ENCODE data around the gene S1PR4. TPM values are rescaled to one million over a fixed set of nuclear protein-coding genes. Genes with fewer than 3 reads are reported as not detected.
"Not testable (repeated sequence)": the region's sequence is repeated elsewhere in the genome, so short reads cannot be mapped to it uniquely, and the experiment has no call there.

Gene S1PR4
- total RNA-seq, 2 donors from 2014 or later = 0.55 to 1.1 TPM

DNA sequence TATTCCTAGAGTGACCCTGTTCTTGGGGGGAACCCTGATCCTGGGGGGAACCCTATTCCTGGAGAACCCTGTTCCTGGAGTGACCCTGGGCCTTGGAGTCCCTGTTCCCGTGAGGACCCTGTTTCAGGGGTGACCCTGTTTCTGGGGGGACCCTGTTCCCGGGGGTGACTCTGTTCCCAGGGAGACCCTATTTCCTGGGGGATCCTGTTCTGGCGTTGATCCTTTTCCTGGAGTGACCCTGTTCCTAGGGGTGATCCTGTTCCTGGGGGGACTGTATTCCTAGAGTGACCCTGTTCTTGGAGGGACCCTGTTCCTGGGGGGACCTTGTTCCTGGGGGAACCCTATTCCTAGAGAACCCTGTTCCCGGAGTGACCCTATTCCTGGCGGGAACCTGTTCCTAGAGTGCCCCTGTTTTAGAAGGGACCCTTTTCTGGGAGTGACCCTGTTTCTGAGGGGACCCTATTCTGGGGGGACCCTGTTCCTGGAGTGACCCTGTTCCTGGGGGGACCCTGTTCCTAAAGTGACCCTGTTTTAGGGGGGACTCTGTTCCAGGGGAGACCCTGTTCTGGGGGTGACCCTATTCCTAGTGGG, 27.7 kb upstream of the S1PR4 start:
- intact Hi-C loops (cut with DNase I, micrococcal nuclease) = no loop called here
- ATAC-seq = no peak
- no peak for DNase-seq

DNA sequence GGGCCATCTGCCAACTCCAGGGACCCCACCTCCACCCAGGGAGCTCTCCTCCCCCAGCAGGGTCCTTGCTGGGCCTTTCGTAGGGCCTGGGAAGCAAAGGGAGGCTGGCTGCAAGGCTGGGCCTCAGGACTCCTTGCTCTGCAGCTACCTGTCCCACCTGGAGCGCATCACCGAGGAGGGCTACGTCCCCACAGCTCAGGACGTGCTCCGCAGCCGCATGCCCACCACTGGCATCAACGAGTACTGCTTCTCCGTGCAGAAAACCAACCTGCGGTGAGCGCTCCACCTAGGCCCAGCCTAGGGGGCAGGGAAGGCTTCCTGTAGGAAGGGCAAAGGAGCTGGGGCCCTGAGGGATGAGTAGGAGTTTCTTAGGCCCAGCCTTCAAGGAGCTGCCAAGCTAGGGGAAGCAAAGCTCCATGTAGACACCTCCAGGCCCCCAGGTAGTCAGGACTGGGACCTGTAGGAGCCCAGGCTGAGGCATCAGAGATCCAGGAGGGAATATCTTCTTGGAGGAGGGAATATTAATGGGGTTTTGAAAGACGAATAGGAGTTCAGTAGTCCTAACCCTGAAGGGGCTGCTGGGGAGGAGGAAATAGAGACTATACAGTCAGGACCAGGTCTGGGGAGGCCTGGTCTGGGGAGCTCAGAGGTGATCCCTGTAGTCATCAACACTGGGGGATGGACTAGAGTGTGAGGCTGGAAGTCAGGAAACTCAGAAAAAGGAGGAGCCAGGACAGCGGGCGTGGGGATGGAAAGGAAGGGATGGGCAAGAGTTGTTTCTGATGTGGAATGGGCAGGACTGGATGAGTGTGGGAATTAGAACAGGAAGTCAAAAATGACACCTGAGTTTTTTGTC, 26.8 kb upstream of the S1PR4 start:
- intact Hi-C loops (cut with DNase I, micrococcal nuclease) = no loop called here
- ATAC-seq (no peak), DNase-seq (no peak)

DNA sequence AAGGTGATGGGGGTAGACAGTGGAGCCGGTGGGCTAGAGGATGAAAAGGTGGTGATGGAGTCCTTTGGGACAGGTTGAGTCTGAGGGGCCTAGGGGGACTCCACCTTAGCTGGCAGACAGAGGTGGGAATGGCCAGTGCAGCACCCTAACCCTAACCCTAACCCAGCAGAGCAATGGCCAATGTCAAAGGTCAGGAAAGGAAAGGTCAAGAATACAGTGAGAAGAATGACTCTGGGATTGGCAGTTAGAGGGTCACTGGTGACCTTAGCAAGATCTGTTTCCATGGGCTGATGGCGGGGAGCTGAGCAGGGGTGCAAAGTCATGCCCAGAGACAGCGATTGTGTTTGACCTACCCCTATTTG, 26.2 kb upstream of the S1PR4 start:
- ATAC-seq (no peak), DNase-seq (no peak)
- intact Hi-C loops (cut with DNase I, micrococcal nuclease) = no loop called here

DNA sequence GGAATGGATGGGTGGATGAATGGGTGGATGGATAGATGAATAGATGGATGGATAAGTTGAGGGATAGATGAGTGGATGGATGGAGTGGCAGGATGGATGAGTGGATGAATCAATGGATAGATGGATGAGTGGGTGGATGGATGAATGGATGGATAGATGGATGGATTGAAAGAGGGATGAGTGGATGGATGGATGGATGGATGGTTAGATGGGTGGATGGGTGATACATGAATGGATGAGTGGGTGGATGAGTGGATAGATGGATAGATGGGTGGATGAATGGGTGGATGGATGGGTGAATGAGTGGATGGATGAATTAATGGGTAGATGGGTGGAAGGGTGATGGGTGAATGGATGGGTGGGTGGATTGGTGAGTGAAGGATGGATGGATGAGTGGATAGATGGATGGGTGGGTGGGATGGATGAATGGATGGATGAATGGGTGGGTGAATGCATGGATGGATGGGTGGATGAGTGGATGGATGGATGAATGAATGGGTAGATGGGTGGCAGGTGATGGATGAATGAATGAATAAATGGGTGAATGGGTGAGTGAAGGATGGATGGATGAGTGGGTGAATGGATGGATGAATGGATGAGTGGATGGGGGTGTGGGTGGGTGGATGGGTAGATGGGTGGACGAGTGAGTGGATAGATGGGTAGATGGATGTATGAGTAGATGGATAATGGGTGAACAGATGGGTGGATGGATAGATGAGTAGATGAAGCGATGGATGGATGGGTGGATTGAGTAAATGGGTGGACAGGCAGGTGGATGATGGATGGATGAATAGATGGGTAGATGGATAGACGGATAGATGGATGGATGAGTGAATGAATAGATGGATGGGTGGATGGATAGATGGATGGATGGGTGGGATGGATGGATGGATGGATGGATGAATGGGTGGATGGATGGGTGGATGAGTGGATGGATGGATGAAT, 25.0 kb upstream of the S1PR4 start:
- intact Hi-C loops (cut with DNase I, micrococcal nuclease) = no loop called here
- no peak for ATAC-seq
- DNase-seq = no peak

DNA sequence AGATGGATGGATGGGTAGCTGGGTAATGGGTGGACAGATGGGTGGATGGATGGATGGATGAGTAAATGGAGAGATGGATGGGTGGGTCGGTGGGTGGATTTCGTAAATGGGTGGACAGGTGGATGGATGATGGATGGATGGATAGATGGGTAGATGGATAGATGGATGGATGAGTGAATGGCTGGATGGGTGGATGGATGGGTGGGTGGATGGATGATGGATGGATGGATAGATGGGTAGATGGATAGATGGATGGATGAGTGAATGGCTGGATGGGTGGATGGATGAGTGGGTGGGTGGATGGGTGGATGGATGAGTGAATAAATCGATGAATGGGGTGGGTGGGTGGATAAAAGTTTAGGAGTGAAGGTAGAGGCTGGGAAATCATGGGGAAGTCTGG, 24.1 kb upstream of the S1PR4 start:
- intact Hi-C loops (cut with DNase I, micrococcal nuclease); DNase-seq; ATAC-seq: not testable (repeated sequence)

DNA sequence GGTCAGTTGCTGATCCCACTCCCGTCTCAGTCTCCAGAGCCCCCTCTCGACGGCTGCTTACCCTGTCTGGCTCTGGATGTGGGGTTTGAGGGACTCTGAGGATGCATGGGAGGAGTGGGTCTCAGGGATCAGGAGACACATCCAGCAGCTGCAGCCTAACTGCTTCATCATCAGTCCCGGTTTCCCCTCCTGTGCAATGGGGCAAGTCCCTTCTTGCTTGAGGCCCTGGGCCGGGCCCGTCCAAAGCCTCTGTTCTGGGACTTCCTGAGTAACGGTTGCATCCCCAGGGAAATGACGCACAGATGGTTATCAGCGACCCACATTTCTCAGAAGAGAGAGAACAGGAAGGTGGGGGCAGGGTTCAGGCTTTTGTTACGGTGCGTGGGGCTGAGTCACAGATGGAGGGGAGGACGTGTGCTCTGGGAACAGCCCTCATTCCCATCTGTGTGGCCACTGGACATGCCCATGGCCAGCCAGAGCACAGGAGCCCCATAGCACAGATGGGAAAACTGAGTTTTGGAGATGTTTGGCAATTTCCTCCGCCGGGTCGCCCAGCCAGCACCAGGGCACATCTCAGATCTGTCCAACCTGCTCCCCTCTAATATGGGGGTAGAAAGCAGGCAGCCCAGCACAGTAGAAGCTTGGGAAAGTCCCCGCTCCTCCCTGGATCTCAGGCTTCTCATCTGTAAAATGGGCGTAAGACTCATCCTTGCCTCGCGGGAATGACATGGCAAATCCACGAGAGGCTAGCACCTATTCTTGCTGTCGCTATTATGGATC, 23.4 kb upstream of the S1PR4 start:
- DNase-seq = peak; percentile 48 to 73
- no peak for ATAC-seq
- intact Hi-C loops (cut with DNase I, micrococcal nuclease) = no loop called here

DNA sequence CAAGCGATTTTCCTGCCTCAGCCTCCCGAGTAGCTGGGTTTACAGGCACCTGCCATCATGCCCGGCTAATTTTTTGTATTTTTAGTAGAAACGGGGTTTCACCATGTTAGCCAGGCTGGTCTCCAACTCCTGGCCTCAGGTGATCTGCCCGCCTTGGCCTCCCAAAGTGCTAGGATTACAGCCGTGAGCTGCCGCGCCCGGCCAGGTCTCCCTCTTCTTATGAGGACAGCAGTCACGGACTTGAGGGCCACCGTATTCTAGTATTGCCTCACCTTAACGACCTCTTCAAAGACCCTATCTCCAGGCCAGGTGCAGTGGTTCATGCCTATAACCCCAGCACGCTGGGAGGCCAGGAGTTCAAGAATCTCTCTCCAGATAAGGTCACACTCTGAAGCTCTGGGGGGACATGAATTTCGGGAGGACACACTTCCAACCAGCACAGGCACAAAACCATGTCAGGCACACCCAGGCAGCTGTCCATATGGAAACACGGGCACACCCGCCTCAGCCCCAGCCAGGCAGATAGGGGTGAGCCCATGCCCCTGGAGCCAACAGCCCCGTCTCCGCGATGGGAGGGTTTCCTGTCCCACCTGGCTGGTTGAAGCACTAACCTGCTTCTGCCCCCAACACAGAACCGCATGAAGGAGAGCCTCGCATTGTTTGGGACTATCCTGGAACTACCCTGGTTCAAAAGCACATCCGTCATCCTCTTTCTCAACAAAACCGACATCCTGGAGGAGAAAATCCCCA, 21.3 kb upstream of the S1PR4 start:
- intact Hi-C loops (cut with DNase I, micrococcal nuclease) = no loop called here
- DNase-seq (no peak), ATAC-seq (no peak)

DNA sequence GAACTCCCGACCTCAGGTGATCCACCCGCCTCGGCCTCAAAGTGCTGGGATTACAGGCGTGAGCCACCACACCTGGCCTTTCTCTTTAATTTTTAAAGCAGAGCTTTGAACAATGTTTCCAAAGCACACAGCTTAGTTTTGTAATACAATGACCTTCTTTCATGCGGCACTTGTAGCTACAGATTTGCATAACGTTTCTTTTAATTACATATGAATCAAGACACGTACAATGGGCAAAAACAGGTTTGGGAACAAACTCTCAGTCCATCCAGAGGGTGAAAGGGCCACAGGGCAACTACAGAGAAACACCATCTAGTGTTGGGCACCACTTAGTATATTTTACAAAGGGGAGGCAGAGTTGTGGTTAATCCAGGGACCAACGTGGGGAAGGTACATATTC, 19.0 kb upstream of the S1PR4 start:
- intact Hi-C loops (cut with DNase I, micrococcal nuclease) = no loop called here
- ATAC-seq (no peak), DNase-seq (no peak)

DNA sequence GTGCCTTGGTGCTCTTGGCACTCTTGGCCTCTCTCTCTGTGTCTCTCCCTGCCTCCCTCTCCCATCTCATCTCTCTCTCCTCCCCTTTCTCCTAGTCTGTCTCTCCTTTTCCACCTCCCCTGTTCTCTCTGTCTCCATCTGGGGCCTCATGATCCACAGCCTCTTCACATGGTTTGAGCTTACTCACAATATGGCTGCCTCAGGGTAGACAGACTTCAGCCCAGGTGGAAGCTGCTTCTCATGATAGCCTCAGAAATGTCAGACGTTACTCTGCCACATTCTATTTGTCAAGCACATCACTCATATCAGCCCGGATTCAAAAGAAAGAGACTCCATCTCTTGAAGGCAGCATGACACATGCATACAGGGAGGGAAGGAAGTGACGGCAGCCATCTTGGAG, 18.4 kb upstream of the S1PR4 start:
- intact Hi-C loops (cut with DNase I, micrococcal nuclease) = loop anchor here in 1 of 2 donors (10.0 kb wide), 2 partner anchors 205 to 275 kb away; no protein-coding TSS in a partner anchor
- no peak for DNase-seq
- ATAC-seq = no peak

DNA sequence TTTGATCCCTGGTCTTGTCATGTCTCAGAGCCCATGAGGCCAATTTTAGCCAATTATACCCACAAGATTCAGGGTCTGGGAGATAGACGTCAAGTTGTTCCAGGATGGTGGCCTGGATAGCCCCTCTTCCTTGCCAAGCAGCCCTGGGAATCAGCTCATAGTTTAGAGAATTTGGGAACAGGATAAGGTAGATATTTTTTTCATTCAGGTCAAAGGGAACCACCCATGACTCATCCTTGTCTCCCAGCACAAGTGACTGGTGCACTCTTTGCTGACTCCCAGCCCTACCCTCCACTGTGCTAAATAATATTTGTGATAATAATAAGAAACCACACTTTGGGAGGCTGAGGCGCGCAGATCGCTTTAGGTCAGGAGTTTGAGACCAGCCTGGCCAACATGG, 17.1 kb upstream of the S1PR4 start:
- DNase-seq (no peak), ATAC-seq (no peak)
- intact Hi-C loops (cut with DNase I, micrococcal nuclease) = loop anchor here in 1 of 2 donors (10.0 kb wide), 2 partner anchors 207 to 277 kb away; no protein-coding TSS in a partner anchor

DNA sequence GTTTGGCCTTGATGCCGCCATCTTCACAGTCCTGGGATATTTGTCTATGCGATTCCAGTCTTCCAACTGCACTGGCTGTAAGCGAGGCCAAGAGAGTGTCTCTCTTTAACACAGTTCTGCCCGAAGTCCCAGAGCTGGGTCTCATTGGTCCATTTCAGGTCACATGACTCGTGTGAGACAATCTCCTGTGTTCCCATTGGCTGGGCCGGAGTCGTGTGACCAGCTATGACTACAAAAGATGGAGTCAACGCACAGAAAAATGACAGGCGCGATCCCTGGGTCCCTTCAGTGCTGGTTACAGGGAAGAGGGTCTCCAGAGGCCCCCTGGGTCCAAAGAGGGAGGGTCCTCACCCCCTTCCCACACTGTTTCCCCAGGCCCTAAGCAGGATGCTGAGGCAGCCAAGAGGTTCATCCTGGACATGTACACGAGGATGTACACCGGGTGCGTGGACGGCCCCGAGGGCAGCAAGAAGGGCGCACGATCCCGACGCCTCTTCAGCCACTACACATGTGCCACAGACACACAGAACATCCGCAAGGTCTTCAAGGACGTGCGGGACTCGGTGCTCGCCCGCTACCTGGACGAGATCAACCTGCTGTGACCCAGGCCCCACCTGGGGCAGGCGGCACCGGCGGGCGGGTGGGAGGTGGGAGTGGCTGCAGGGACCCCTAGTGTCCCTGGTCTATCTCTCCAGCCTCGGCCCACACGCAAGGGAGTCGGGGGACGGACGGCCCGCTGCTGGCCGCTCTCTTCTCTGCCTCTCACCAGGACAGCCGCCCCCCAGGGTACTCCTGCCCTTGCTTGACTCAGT, 15.9 kb upstream of the S1PR4 start:
- ATAC-seq (no peak), DNase-seq (no peak)
- intact Hi-C loops (cut with DNase I, micrococcal nuclease) = loop anchor here in 1 of 2 donors (10.0 kb wide), 2 partner anchors 208 to 278 kb away; no protein-coding TSS in a partner anchor

DNA sequence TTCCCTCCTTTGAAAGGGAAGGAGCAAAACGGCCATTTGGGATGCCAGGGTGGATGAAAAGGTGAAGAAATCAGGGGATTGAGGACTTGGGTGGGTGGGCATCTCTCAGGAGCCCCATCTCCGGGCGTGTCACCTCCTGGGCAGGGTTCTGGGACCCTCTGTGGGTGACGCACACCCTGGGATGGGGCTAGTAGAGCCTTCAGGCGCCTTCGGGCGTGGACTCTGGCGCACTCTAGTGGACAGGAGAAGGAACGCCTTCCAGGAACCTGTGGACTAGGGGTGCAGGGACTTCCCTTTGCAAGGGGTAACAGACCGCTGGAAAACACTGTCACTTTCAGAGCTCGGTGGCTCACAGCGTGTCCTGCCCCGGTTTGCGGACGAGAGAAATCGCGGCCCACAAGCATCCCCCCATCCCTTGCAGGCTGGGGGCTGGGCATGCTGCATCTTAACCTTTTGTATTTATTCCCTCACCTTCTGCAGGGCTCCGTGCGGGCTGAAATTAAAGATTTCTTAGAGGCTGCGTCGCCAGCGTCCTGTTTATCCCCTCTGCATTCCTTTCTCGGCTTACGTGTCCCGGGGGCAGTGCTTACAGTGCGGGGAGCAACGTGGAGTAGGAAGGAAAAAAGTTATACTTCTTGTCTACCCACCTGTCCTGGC, 15.2 kb upstream of the S1PR4 start:
- intact Hi-C loops (cut with DNase I, micrococcal nuclease) = loop anchor here in 1 of 2 donors (10.0 kb wide), 2 partner anchors 209 to 279 kb away; no protein-coding TSS in a partner anchor
- DNase-seq = peak; percentile 52 to 61
- peak; percentile 94 for ATAC-seq

DNA sequence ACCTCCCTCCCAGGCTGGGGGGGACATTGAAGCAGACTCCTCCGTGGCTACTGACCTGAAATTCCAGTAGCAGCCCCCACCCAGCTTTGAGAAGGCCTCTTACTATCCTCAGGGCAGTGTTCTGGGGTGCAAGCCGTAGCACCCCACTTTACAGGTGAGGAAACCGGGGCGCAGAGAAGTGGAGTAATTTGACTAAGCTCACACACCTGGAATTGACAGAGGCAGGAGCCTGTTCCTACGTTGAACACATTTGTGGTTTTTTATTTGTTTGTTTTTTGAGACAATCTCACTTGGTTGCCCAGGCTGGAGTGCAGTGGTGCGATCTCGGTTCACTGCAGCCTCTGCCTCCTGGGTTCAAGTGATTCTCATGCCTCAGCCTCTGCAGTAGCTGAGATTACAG, 14.6 kb upstream of the S1PR4 start:
- intact Hi-C loops (cut with DNase I, micrococcal nuclease) = loop anchor here in 1 of 2 donors (10.0 kb wide), 2 partner anchors 209 to 279 kb away; no protein-coding TSS in a partner anchor
- DNase-seq (no peak), ATAC-seq (peak; percentile 48)

DNA sequence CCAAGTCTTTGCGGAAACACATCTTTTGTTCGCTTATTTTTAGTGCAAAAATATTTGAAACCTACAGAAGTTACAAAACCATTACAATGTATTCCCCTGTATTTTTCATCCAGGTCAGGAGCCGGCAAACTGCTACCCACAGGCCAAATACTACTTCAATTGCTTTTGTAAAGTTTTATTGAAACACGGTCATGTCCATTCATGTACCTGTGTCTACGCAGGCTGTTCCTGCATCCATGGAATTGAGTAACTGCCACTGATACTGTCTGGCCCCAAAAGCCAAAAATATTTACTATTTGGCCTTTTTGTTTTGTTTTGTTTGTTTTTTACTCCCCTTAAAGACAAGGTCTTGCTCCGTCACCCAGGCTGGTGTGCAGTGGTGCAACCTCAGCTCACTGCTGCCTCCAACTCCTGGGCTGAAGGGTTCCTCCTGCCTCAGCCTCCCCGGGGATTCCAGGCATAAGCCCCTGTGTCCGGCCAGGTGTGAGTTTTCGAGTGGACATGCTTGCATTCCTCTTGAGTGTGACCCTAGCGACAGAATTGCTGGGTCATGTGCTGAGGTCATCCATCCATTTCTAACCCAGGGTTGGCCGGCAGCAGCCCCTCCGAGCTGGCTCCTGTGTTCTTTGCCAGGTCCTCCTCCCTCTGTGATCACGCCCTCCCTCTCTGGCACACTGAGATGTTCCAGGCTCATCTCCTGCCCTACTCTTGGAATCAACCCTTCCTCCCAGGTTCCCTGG, 10.9 kb upstream of the S1PR4 start:
- ATAC-seq (no peak), DNase-seq (no peak)
- intact Hi-C loops (cut with DNase I, micrococcal nuclease) = loop anchor here in 1 of 2 donors (10.0 kb wide), 2 partner anchors 213 to 283 kb away; no protein-coding TSS in a partner anchor

DNA sequence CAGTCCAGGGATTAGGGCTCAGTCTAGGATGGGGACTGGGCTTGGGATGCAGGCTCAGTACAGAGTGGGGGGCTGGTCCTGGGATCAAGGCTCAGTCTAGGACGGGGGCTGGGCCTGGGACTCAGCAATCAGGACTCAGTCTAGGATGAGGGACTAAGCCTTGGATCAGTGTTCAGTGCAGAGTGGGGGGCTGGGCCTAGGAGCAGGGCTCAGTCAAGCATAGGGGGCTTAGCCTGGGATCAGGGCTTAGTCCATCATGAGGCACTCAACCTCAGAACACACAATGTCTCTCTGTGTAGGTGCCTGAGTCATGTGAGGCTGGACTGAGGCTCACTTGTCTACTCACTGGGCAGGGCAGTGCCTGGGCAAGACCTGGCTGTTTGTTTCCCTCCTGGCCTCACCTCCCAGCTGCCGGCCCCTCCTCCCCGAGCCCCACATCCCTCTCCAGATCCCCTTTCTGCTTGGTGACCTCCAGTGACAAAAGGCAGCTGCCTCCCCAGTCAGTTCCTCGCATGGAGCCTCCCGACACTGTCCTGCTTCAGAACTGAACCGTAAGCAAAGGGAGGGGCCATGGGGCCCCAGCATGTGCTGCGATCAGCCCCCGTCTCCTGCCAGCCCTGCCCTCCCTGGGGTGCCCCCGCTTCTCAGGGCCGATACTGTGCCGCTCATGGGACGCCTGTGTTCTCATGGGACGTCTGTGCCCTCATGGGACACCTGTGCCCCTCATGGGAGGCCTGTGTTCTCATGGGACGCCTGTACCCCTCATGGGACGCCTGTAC, 6.5 kb upstream of the S1PR4 start:
- DNase-seq (no peak), ATAC-seq (no peak)
- intact Hi-C loops (cut with DNase I, micrococcal nuclease) = no loop called here
